Esophagus muscularis mucosa (tissue), 4 donors: Measurements from ENCODE around the gene ATAD2B.

ENCODE experiments used
- CTCF ChIP-seq, 3 experiments: fragments of 200-600 bp in 2 of 3; fragments of 450-650 bp in 1 of 3; sonication (generic) in 2 of 3; IDR thresholded peaks; one replicate each; pipeline ENCODE4 v1.5.1; 2017 to 2019; ENCODE audit warnings: antibody characterized with exemption in 3 of 3, mild to moderate bottlenecking in 2 of 3, moderate library complexity in 1 of 3
- EP300 ChIP-seq: sonication (generic); formaldehyde crosslinking; IDR thresholded peaks from one replicate; pipeline ENCODE4 v1.6.1; 2017; ENCODE audit warnings: antibody characterized with exemption
- POLR2A ChIP-seq: fragments of 450-650 bp; IDR thresholded peaks from one replicate; pipeline ENCODE4 v1.6.1; 2017; ENCODE audit warnings: antibody characterized with exemption, moderate library complexity, mild to moderate bottlenecking, low read depth
- POLR2AphosphoS5 ChIP-seq, 2 donors: sonication (generic); formaldehyde crosslinking; IDR thresholded peaks; one replicate each; pipeline ENCODE4 v1.6.1; 2017; ENCODE audit warnings: antibody characterized with exemption in 2 of 2

- TF ChIP-seq CTCF (IDR thresholded peaks at IDR 0.05) (no peak), POLR2A (no peak), POLR2AphosphoS5 (IDR thresholded peaks at IDR 0.05) (no peak), EP300 (no peak)
Observed at GRCh38 chr2:23776021-23776420, 150.9 kb downstream of the ATAD2B start.
